HEK293T (cell line): ENCODE data around the gene POLR3B.
A peak's percentile ranks its signal among the peaks of the same experiment; 100 is the strongest.
"Not testable (repeated sequence)": the region's sequence is repeated elsewhere in the genome, so short reads cannot be mapped to it uniquely, and the experiment has no call there.

Experiments
- CTCF ChIA-PET: fragments of 350-600 bp; formaldehyde crosslinking; extraction: SDS; loops from one replicate; lab custom pipeline; 2021; ENCODE audit warnings: antibody characterized with exemption, inconsistent platforms; lab: Yijun Ruan, JAX
- POLR2A ChIA-PET: fragments of 350-600 bp; formaldehyde crosslinking; extraction: SDS; loops from one replicate; lab custom pipeline; 2020; ENCODE audit warnings: antibody characterized with exemption, inconsistent platforms; lab: Yijun Ruan, JAX
- DNase-seq: peaks from one replicate; pipeline ENCODE4 v3.0.0; 2012; ENCODE audit warnings: mixed read lengths; ENCODE audit errors: extremely low spot score
- ARNT ChIP-seq: fragments of 450-650 bp; IDR thresholded peaks from 2 replicates; pipeline ENCODE4 v1.6.1; 2017; ENCODE audit warnings: mild to moderate bottlenecking
- BHLHE40 ChIP-seq: fragments of 450-650 bp; IDR thresholded peaks from 2 replicates; pipeline ENCODE4 v1.6.1; 2016; ENCODE audit warnings: mild to moderate bottlenecking, moderate library complexity, borderline replicate concordance
- CTBP1 ChIP-seq: fragments of 450-650 bp; IDR thresholded peaks from 2 replicates; pipeline ENCODE4 v1.6.1; 2016; ENCODE audit warnings: borderline replicate concordance
- ELF4 ChIP-seq: fragments of 450-650 bp; IDR thresholded peaks from 2 replicates; pipeline ENCODE4 v1.6.1; 2017; ENCODE audit warnings: antibody characterized with exemption
- FOXA1 ChIP-seq: fragments of 450-650 bp; IDR thresholded peaks from 2 replicates; pipeline ENCODE4 v1.6.1; 2016; ENCODE audit warnings: mild to moderate bottlenecking
- FOXK2 ChIP-seq: fragments of 450-650 bp; IDR thresholded peaks from 2 replicates; pipeline ENCODE4 v1.6.1; 2016; ENCODE audit warnings: mild to moderate bottlenecking
- FOXM1 ChIP-seq: fragments of 450-650 bp; IDR thresholded peaks from 2 replicates; pipeline ENCODE4 v1.6.1; 2017; ENCODE audit warnings: mild to moderate bottlenecking, borderline replicate concordance
- HDGF ChIP-seq: fragments of 450-650 bp; IDR thresholded peaks from 2 replicates; pipeline ENCODE4 v1.6.1; 2017; ENCODE audit warnings: antibody characterized with exemption, borderline replicate concordance
- L3MBTL2 ChIP-seq: fragments of 450-650 bp; conservative IDR thresholded peaks from 2 replicates; pipeline ENCODE4 v1.6.1; 2016; ENCODE audit warnings: mild to moderate bottlenecking
- LEF1 ChIP-seq: fragments of 450-650 bp; IDR thresholded peaks from 2 replicates; pipeline ENCODE4 v1.6.1; 2017; ENCODE audit warnings: mild to moderate bottlenecking, borderline replicate concordance
- NFRKB ChIP-seq: fragments of 450-650 bp; IDR thresholded peaks from 2 replicates; pipeline ENCODE4 v1.6.1; 2016; ENCODE audit warnings: mild to moderate bottlenecking, moderate library complexity
- PKNOX1 ChIP-seq: fragments of 450-650 bp; IDR thresholded peaks from 2 replicates; pipeline ENCODE4 v1.6.1; 2016
- SP1 ChIP-seq: fragments of 450-650 bp; IDR thresholded peaks from 2 replicates; pipeline ENCODE4 v1.6.1; 2017
- SUZ12 ChIP-seq: fragments of 450-650 bp; IDR thresholded peaks from 2 replicates; pipeline ENCODE4 v1.6.1; 2016; ENCODE audit warnings: mild to moderate bottlenecking
- TARDBP ChIP-seq: fragments of 450-650 bp; IDR thresholded peaks from 2 replicates; pipeline ENCODE4 v1.6.1; 2016
- ZNF384 ChIP-seq: fragments of 450-650 bp; IDR thresholded peaks from 2 replicates; pipeline ENCODE4 v1.6.1; 2016

POLR3B gene

GRCh38 chr12:106461730-106462129 is 104.2 kb downstream of the POLR3B start:
- DNase-seq: no peak
- TF ChIP-seq L3MBTL2 (no peak), FOXA1 (no peak), ZNF384 (no peak), FOXM1 (no peak)
- POLR2A ChIA-PET: no interaction called here
- CTCF ChIA-PET: no interaction called here

DNA sequence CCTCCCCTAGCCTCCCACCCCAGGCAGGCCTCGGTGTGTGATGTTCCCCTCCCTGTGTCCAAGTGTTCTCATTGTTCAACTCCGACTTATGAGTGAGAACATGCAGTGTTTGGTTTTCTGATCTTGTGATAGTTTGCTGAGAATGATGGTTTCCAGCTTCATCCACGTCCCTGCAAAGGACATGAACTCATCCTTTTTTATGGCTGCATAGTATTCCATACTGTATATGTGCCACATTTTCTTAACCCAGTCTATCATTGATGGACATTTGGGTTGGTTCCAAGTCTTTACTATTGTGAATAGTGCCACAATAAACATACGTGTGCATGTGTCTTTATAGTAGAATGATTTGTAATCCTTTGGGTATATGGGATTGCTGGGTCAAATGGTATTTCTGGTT is 108.1 kb downstream of the POLR3B start:
- DNase-seq, POLR2A ChIA-PET, CTCF ChIA-PET: not testable (repeated sequence)

GRCh38 chr12:106475662-106476061 is 118.1 kb downstream of the POLR3B start:
- DNase-seq, POLR2A ChIA-PET, CTCF ChIA-PET: not testable (repeated sequence)

DNA sequence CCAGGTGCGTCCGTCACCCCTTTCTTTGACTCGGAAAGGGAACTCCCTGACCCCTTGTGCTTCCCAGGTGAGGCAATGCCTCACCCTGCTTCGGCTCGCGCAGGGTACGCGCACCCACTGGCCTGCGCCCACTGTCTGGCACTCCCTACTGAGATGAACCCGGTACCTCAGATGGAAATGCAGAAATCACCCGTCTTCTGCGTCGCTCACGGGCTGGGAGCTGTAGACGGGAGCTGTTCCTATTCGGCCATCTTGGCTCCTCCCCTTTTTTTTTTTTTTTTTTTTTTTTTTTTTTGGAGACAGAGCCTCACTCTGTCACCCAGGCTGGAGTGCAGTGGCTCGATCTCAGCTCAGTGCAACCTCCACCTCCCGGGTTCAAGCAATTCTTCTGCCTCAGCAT is 120.1 kb downstream of the POLR3B start:
- TF ChIP-seq ZNF384: peak; percentile 90
- CTCF ChIA-PET: interaction anchor here (0.6 kb wide), 1 partner anchor 52 kb away, joined by 3 read pairs; no protein-coding TSS in a partner anchor
- DNase-seq, POLR2A ChIA-PET: not testable (repeated sequence)

DNA sequence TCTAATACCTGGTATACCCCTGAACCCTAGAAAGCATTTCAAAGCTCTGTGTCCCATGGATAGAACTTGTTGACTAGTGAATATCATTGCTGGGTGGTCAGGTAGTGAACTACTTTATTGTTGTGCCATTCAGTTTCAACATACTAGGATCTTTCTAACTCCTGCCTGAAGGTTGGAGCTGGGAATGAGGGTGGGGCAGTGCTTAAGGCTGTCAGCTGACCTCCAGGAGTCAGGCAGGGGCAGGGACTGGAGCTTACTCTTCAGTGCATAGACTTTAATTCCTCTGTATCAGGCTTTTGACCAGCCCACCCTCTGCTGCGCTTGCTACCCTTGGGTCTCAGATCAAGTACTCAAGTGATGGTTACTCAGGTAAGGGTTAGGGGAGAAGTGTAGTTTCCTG is 122.7 kb downstream of the POLR3B start:
- TF ChIP-seq LEF1 (no peak), HDGF (no peak), NFRKB (no peak), FOXK2 (no peak), PKNOX1 (no peak), ELF4 (no peak), FOXM1 (no peak), L3MBTL2 (no peak), BHLHE40 (no peak), TARDBP (no peak), SP1 (no peak), ZNF384 (no peak), CTBP1 (no peak), SUZ12 (no peak), ARNT (no peak), FOXA1 (no peak)
- POLR2A ChIA-PET: no interaction called here
- DNase-seq: no peak
- CTCF ChIA-PET: interaction anchor here (1.3 kb wide), 1 partner anchor 10 kb away, joined by 3 read pairs; no protein-coding TSS in a partner anchor

DNA sequence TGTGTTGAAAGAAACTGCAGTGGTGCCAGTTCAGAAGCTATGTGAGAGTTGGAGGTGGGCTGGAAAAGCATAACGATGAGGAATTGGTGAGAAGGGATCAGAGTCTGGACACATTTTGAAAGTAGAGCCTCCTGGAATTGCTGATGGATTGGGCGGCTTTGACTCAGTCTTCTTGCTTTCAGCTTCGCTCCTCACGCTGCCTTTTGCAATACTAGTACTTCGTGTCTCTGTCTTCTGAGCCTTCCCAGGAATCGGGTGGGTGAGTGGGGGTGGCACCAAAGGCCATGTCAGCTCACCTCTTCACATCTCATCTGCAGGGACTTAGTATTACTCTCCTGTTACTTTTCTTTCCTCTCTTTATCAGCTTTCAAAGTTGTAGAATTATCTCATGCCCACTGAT is 123.7 kb downstream of the POLR3B start:
- TF ChIP-seq CTBP1: no peak
- CTCF ChIA-PET: interaction anchor here (0.6 kb wide), 1 partner anchor 40 kb away, joined by 3 read pairs; no protein-coding TSS in a partner anchor
- POLR2A ChIA-PET: no interaction called here
- no peak for DNase-seq

- ChIA-PET CTCF (no interaction called here), POLR2A (no interaction called here)
- no peak for DNase-seq
- TF ChIP-seq SP1 (no peak), NFRKB (no peak), ZNF384 (no peak), SUZ12 (no peak), FOXM1 (no peak), ARNT (no peak), LEF1 (no peak), BHLHE40 (no peak), FOXK2 (no peak), PKNOX1 (no peak), TARDBP (no peak), FOXA1 (no peak)
Observed at GRCh38 chr12:106487664-106488063, 130.1 kb downstream of the POLR3B start.

DNA sequence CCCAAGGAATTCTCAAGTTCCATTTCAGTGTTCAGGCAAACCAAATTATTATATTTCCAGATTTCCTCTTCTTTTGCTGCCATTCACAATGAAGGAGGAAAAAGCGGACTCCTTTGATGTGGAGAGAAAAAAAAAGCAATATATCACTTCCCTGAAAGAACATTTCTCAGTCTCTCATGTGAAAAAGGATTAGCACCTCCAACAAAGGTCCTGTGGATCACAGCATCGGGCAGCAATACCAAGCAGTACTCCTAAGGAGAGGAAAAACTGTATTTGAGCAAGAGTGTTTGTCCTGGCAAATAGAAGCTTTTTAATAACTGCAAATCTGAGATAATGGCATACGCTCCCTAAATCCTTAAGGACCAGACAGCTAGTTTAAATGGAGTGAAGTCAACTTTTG is 131.3 kb downstream of the POLR3B start:
- CTCF ChIA-PET: no interaction called here

More for the DNA sequence above, 131.3 kb downstream of the POLR3B start:
- POLR2A ChIA-PET: no interaction called here
- no peak for TF ChIP-seq ARNT
- no peak for TF ChIP-seq BHLHE40
- TF ChIP-seq CTBP1: no peak
- no peak for TF ChIP-seq FOXK2
- TF ChIP-seq SP1: no peak
- TF ChIP-seq NFRKB: no peak
- DNase-seq: no peak
